ENCODE measurements around the gene API5.

API5 gene

GRCh38 chr11:43311791-43312607, at the start of gene API5:
Gene API5, plus strand, starts transcription at chr11:43311996. Its CDS starts 132 bp downstream, at chr11:43312128.
- Histone ChIP-seq H3K36me3 (ENCODE audit: control insufficient read depth in 5 of 5, insufficient read depth in 5 of 5, low read length in 5 of 5) (peaks cover 0 to 5% (median 0%) of the 10 kb centered on the region in 5 donors), H3K27ac (ENCODE audit: low read depth, low read length) (peak within 1 kb of the TSS; percentile 81), H3K4me3 (ENCODE audit: low read depth in 1 of 5, low read length in 5 of 5) (peak within 1 kb of the TSS; percentile 66 to 97 (median 95)), H3K9ac (ENCODE audit: low read length in 5 of 5) (peak within 1 kb of the TSS; percentile 87 to 100 (median 98)), H3K27me3 (ENCODE audit: control insufficient read depth in 5 of 5, insufficient read depth in 4 of 5, low read length in 5 of 5) (no peaks in the 10 kb centered on the region), H3K9me3 (ENCODE audit: control insufficient read depth in 5 of 5, low read length in 5 of 5) (no peaks in the 10 kb centered on the region), H3K4me1 (ENCODE audit: control insufficient read depth in 5 of 5, insufficient read depth in 5 of 5, low read length in 5 of 5) (peaks cover 6 to 32% (median 27%) of the 10 kb centered on the region in 5 donors)

- no peak overlapping the region for H3K27ac ChIP-seq (ENCODE audit: low read depth, low read length)
- H3K9me3 ChIP-seq (ENCODE audit: control insufficient read depth in 5 of 5, low read length in 5 of 5) = no peaks in the 10 kb centered on the region
- peak overlapping the region in 1 of 5 donors; percentile 41 for H3K9ac ChIP-seq (ENCODE audit: low read length in 5 of 5)
- H3K4me1 ChIP-seq (ENCODE audit: control insufficient read depth in 5 of 5, insufficient read depth in 5 of 5, low read length in 5 of 5) = peaks cover 0 to 12% (median 9%) of the 10 kb centered on the region in 5 donors
- H3K27me3 ChIP-seq (ENCODE audit: control insufficient read depth in 5 of 5, insufficient read depth in 4 of 5, low read length in 5 of 5) = no peaks in the 10 kb centered on the region
- no peaks in the 10 kb centered on the region for H3K36me3 ChIP-seq (ENCODE audit: control insufficient read depth in 5 of 5, insufficient read depth in 5 of 5, low read length in 5 of 5)
- H3K4me3 ChIP-seq (ENCODE audit: low read depth in 1 of 5, low read length in 5 of 5) = peak overlapping the region in 2 of 5 donors; percentile 33 to 48
Observed at GRCh38 chr11:43267856-43268580, 43.8 kb upstream of the API5 start.

- Histone ChIP-seq H3K27me3 (ENCODE audit: control insufficient read depth in 5 of 5, insufficient read depth in 4 of 5, low read length in 5 of 5) (no peaks in the 10 kb centered on the region), H3K36me3 (ENCODE audit: control insufficient read depth in 5 of 5, insufficient read depth in 5 of 5, low read length in 5 of 5) (no peaks in the 10 kb centered on the region), H3K4me3 (ENCODE audit: low read depth in 1 of 5, low read length in 5 of 5) (no peak overlapping the region), H3K9me3 (ENCODE audit: control insufficient read depth in 5 of 5, low read length in 5 of 5) (no peaks in the 10 kb centered on the region), H3K4me1 (ENCODE audit: control insufficient read depth in 5 of 5, insufficient read depth in 5 of 5, low read length in 5 of 5) (peaks cover 0 to 12% (median 9%) of the 10 kb centered on the region in 5 donors), H3K9ac (ENCODE audit: low read length in 5 of 5) (no peak overlapping the region), H3K27ac (ENCODE audit: low read depth, low read length) (no peak overlapping the region)
Observed at GRCh38 chr11:43268786-43269185, 43.0 kb upstream of the API5 start.

- H3K4me3 ChIP-seq (ENCODE audit: low read depth in 1 of 5, low read length in 5 of 5) = no peak overlapping the region
- H3K27me3 ChIP-seq (ENCODE audit: control insufficient read depth in 5 of 5, insufficient read depth in 4 of 5, low read length in 5 of 5) = no peaks in the 10 kb centered on the region
- H3K9ac ChIP-seq (ENCODE audit: low read length in 5 of 5) = no peak overlapping the region
- H3K27ac ChIP-seq (ENCODE audit: low read depth, low read length) = no peak overlapping the region
- no peaks in the 10 kb centered on the region for H3K9me3 ChIP-seq (ENCODE audit: control insufficient read depth in 5 of 5, low read length in 5 of 5)
- H3K36me3 ChIP-seq (ENCODE audit: control insufficient read depth in 5 of 5, insufficient read depth in 5 of 5, low read length in 5 of 5) = no peaks in the 10 kb centered on the region
- H3K4me1 ChIP-seq (ENCODE audit: control insufficient read depth in 5 of 5, insufficient read depth in 5 of 5, low read length in 5 of 5) = peaks cover 0 to 12% (median 9%) of the 10 kb centered on the region in 5 donors
Observed at GRCh38 chr11:43269254-43269918, 42.4 kb upstream of the API5 start.

GRCh38 chr11:43270468-43270867, 41.3 kb upstream of the API5 start:
- Histone ChIP-seq H3K9me3 (ENCODE audit: control insufficient read depth in 5 of 5, low read length in 5 of 5) (no peaks in the 10 kb centered on the region), H3K4me3 (ENCODE audit: low read depth in 1 of 5, low read length in 5 of 5) (no peak overlapping the region), H3K27me3 (ENCODE audit: control insufficient read depth in 5 of 5, insufficient read depth in 4 of 5, low read length in 5 of 5) (no peaks in the 10 kb centered on the region), H3K4me1 (ENCODE audit: control insufficient read depth in 5 of 5, insufficient read depth in 5 of 5, low read length in 5 of 5) (peaks cover 0 to 12% (median 9%) of the 10 kb centered on the region in 5 donors), H3K36me3 (ENCODE audit: control insufficient read depth in 5 of 5, insufficient read depth in 5 of 5, low read length in 5 of 5) (no peaks in the 10 kb centered on the region), H3K27ac (ENCODE audit: low read depth, low read length) (no peak overlapping the region), H3K9ac (ENCODE audit: low read length in 5 of 5) (no peak overlapping the region)

- no peak overlapping the region for H3K27ac ChIP-seq (ENCODE audit: low read depth, low read length)
- no peaks in the 10 kb centered on the region for H3K9me3 ChIP-seq (ENCODE audit: control insufficient read depth in 5 of 5, low read length in 5 of 5)
- peaks cover 5 to 14% (median 10%) of the 10 kb centered on the region in 5 donors for H3K27me3 ChIP-seq (ENCODE audit: control insufficient read depth in 5 of 5, insufficient read depth in 4 of 5, low read length in 5 of 5)
- H3K36me3 ChIP-seq (ENCODE audit: control insufficient read depth in 5 of 5, insufficient read depth in 5 of 5, low read length in 5 of 5) = no peaks in the 10 kb centered on the region
- no peak overlapping the region for H3K4me3 ChIP-seq (ENCODE audit: low read depth in 1 of 5, low read length in 5 of 5)
- H3K4me1 ChIP-seq (ENCODE audit: control insufficient read depth in 5 of 5, insufficient read depth in 5 of 5, low read length in 5 of 5) = no peaks in the 10 kb centered on the region
- no peak overlapping the region for H3K9ac ChIP-seq (ENCODE audit: low read length in 5 of 5)
Observed at GRCh38 chr11:43278193-43278956, 33.4 kb upstream of the API5 start.

- Histone ChIP-seq H3K4me1 (ENCODE audit: control insufficient read depth in 5 of 5, insufficient read depth in 5 of 5, low read length in 5 of 5) (no peaks in the 10 kb centered on the region), H3K36me3 (ENCODE audit: control insufficient read depth in 5 of 5, insufficient read depth in 5 of 5, low read length in 5 of 5) (no peaks in the 10 kb centered on the region), H3K9me3 (ENCODE audit: control insufficient read depth in 5 of 5, low read length in 5 of 5) (no peaks in the 10 kb centered on the region), H3K9ac (ENCODE audit: low read length in 5 of 5) (no peak overlapping the region), H3K27ac (ENCODE audit: low read depth, low read length) (no peak overlapping the region), H3K27me3 (ENCODE audit: control insufficient read depth in 5 of 5, insufficient read depth in 4 of 5, low read length in 5 of 5) (peaks cover 5 to 14% (median 11%) of the 10 kb centered on the region in 5 donors), H3K4me3 (ENCODE audit: low read depth in 1 of 5, low read length in 5 of 5) (no peak overlapping the region)
Observed at GRCh38 chr11:43282607-43283440, 29.0 kb upstream of the API5 start.

GRCh38 chr11:43285826-43286225, 26.0 kb upstream of the API5 start:
- Histone ChIP-seq H3K36me3 (ENCODE audit: control insufficient read depth in 5 of 5, insufficient read depth in 5 of 5, low read length in 5 of 5) (no peaks in the 10 kb centered on the region), H3K27me3 (ENCODE audit: control insufficient read depth in 5 of 5, insufficient read depth in 4 of 5, low read length in 5 of 5) (peaks cover 5 to 13% (median 7%) of the 10 kb centered on the region in 5 donors), H3K4me3 (ENCODE audit: low read depth in 1 of 5, low read length in 5 of 5) (no peak overlapping the region), H3K27ac (ENCODE audit: low read depth, low read length) (no peak overlapping the region), H3K9ac (ENCODE audit: low read length in 5 of 5) (no peak overlapping the region), H3K4me1 (ENCODE audit: control insufficient read depth in 5 of 5, insufficient read depth in 5 of 5, low read length in 5 of 5) (no peaks in the 10 kb centered on the region), H3K9me3 (ENCODE audit: control insufficient read depth in 5 of 5, low read length in 5 of 5) (no peaks in the 10 kb centered on the region)

- H3K4me1 ChIP-seq (ENCODE audit: control insufficient read depth in 5 of 5, insufficient read depth in 5 of 5, low read length in 5 of 5) = no peaks in the 10 kb centered on the region
- H3K4me3 ChIP-seq (ENCODE audit: low read depth in 1 of 5, low read length in 5 of 5) = no peak overlapping the region
- H3K9me3 ChIP-seq (ENCODE audit: control insufficient read depth in 5 of 5, low read length in 5 of 5) = no peaks in the 10 kb centered on the region
- H3K36me3 ChIP-seq (ENCODE audit: control insufficient read depth in 5 of 5, insufficient read depth in 5 of 5, low read length in 5 of 5) = no peaks in the 10 kb centered on the region
- peaks cover 0 to 4% (median 0%) of the 10 kb centered on the region in 5 donors for H3K27me3 ChIP-seq (ENCODE audit: control insufficient read depth in 5 of 5, insufficient read depth in 4 of 5, low read length in 5 of 5)
- no peak overlapping the region for H3K27ac ChIP-seq (ENCODE audit: low read depth, low read length)
- H3K9ac ChIP-seq (ENCODE audit: low read length in 5 of 5) = no peak overlapping the region
Observed at GRCh38 chr11:43289368-43289767, 22.4 kb upstream of the API5 start.

All from subcutaneous abdominal adipose tissue (tissue), 5 donors.